ENCODE data around the gene GPRIN2.

DNA sequence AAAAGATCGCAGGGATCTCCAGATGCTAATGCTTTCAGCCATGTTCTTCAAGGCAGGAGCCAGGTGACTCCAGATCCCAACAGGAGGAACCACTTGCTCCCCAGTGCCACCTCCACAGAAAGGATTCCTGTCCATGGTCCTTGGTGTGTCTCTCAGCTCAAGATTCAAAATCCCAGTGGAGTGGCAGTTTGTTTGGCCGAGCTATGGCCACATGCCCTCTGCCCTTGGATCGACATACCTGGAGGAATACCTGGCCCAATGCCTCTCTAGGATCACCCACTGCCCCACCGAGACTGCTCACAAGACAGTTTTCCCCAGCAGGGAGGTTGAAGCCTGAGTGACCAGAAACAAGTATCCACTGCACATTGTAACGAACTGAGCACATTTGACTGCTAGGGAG is 3.9 kb upstream of the GPRIN2 start:
- TF ChIP-seq POLR2A (IDR thresholded peaks at IDR 0.05; ENCODE audit: low read length) (no peak), GATA1 (IDR thresholded peaks at IDR 0.05; ENCODE audit: low read depth, low read length) (no peak)

Data from erythroblast (primary cell).